T-cell (primary cell): Measurements from ENCODE around the gene SRRT. TPM values are rescaled to one million over a fixed set of nuclear protein-coding genes. Genes with fewer than 3 reads are reported as not detected.

ENCODE experiments used
- ATAC-seq, 4 experiments: fragments of 200-7000 bp in 3 of 4; fragments of 150-1000 bp in 1 of 4; cut with Tn5 transposase; replicated peaks in 1 of 4; 1 replicate in 3 of 4; 2 replicates in 1 of 4; pipeline ENCODE4 v1.10.0; 2021; ENCODE audit warnings: moderate library complexity in 3 of 4, mild to moderate bottlenecking in 2 of 4, moderate number of reproducible peaks in 1 of 4
- CTCF ChIA-PET, 2 donors: fragments of 300-600 bp; sonication (Branson Sonifier 250); formaldehyde crosslinking; loops; one replicate each; lab custom pipeline; 2022; ENCODE audit warnings: antibody characterized with exemption in 2 of 2; lab: Charles Lee
- POLR2A ChIA-PET, 2 donors: fragments of 300-600 bp; sonication (Branson Sonifier 250); formaldehyde crosslinking; loops; one replicate each; lab custom pipeline; 2022; ENCODE audit warnings: antibody characterized with exemption in 2 of 2; lab: Charles Lee
- DNase-seq, 35 experiments: peaks; one replicate each; pipeline versions ENCODE4 v3.0.0 to v3.0.0-alpha.2; 2013 to 2023
- H3K27ac ChIP-seq: one replicate; pipeline ENCODE4 v1.5.1; 2013; ENCODE audit warnings: low read length
- H3K27me3 ChIP-seq, 2 experiments: replicated peaks in 1 of 2; 1 replicate in 1 of 2; 2 replicates in 1 of 2; pipeline versions ENCODE4 v1.6.1 to v1.7.0; 2013; ENCODE audit warnings: low read length in 1 of 2, mixed read lengths in 1 of 2; ENCODE audit not compliant: control insufficient read depth in 2 of 2, insufficient read depth in 2 of 2; ENCODE audit errors: extremely low read depth in 1 of 2
- H3K36me3 ChIP-seq, 2 donors: 1 replicate in 1 of 2; 2 replicates in 1 of 2; pipeline versions ENCODE4 v1.6.1 to v1.7.0; 2013; ENCODE audit warnings: low read length in 1 of 2; ENCODE audit not compliant: control insufficient read depth in 2 of 2, insufficient read depth in 1 of 2; ENCODE audit errors: extremely low read depth in 1 of 2
- H3K4me1 ChIP-seq, 2 experiments: 1 replicate in 1 of 2; 2 replicates in 1 of 2; pipeline versions ENCODE4 v1.6.1 to v1.7.0; 2013; ENCODE audit warnings: low read length in 2 of 2, mixed read lengths in 1 of 2; ENCODE audit not compliant: insufficient read depth in 2 of 2, control insufficient read depth in 1 of 2; ENCODE audit errors: extremely low read depth in 1 of 2
- H3K4me3 ChIP-seq, 2 donors: 1 replicate in 1 of 2; 2 replicates in 1 of 2; pipeline versions ENCODE4 v1.5.1 to v1.7.0; 2013; ENCODE audit warnings: mild to moderate bottlenecking in 2 of 2, low read length in 1 of 2, moderate library complexity in 1 of 2; ENCODE audit not compliant: control insufficient read depth in 1 of 2; ENCODE audit errors: extremely low read depth in 1 of 2
- H3K9me3 ChIP-seq: 2 replicates; pipeline ENCODE4 v1.7.0; 2013
- H3K27ac Mint-ChIP-seq, 2 donors: one replicate each; pipeline ENCODE4 v1.8.0; 2020 to 2021; ENCODE audit warnings: mild to moderate bottlenecking in 2 of 2, mixed read lengths in 2 of 2
- H3K27me3 Mint-ChIP-seq, 2 donors: one replicate each; pipeline ENCODE4 v1.8.0; 2021 to 2022; ENCODE audit warnings: mixed read lengths in 2 of 2
- H3K36me3 Mint-ChIP-seq: one replicate; pipeline ENCODE4 v1.8.0; 2021; ENCODE audit warnings: mixed read lengths
- H3K4me1 Mint-ChIP-seq, 3 donors: one replicate each; pipeline ENCODE4 v1.8.0; 2020 to 2022; ENCODE audit warnings: mixed read lengths in 3 of 3, mild to moderate bottlenecking in 1 of 3
- H3K4me3 Mint-ChIP-seq, 3 donors: one replicate each; pipeline ENCODE4 v1.8.0; 2020 to 2022; ENCODE audit warnings: mild to moderate bottlenecking in 3 of 3, mixed read lengths in 3 of 3, moderate library complexity in 3 of 3
- H3K9me3 Mint-ChIP-seq, 3 donors: one replicate each; pipeline ENCODE4 v1.8.0; 2020 to 2022; ENCODE audit warnings: mixed read lengths in 3 of 3
- WGBS: methylation state at CpG from one replicate; pipeline ENCODE4 v1.1.5; 2013; ENCODE audit warnings: missing lambda C conversion rate; ENCODE audit not compliant: insufficient coverage; 5-methylcytosine and 5-hydroxymethylcytosine counted together
- total RNA-seq, 35 experiments: library from RNA in 6 of 35; stranded (reverse) in 6 of 35; fragments of 120-200 nt in 1 of 35; gene quantifications; one replicate each; pipeline versions ENCODE4 v1.2.1 to v1.2.4 and lab custom pipeline; 2013 to 2026

The SRRT gene
- total RNA-seq, 5 donors from 2014 or later (not counting 1 experiment from before 2014, with no cell fraction given): 224 to 308 (median 243) TPM

DNA sequence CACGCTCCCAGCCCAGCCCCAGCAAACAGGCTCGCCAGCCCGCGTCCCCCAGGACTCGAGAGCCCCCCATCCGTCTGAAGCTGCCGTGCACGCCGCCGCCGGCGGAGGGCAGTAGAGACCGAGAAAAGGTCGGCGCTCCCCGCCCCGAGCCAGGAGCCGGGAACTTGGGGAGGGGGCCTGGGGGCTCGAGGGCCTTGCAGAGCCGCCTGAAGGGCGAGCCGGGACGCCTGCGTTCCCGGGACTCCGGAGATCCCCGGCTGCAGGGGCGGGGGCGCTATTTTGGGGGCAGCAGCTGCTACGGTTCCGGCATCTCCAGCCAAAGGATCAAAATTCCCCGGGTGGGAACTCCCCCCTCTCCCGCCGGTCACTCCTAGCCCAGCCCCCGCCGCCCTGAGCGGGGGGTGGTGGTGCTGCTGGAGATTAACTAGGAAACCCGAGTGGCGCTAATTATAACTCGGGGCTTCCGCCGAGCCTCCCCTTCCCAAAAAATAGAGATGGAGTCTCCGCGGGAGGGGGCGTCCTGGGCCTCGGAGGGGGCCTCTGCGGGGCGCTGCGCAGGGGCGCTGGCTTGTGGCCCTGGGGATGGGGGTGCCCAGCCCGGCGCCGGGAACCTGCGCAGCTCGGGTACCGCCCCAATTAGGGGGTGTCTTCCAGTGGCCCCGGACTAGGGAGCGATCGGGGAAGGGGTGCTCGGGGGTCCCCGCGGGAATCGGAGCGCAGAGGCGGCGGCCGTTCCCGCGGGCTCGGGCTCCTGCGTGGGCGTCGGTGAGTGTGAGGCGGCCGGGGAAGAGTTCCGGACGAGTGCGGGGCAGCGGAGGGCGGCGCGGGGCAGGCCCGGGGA is 20.2 kb downstream of the SRRT start:
- Histone ChIP-seq H3K36me3 (no peaks in the 10 kb centered on the region), H3K4me3 (peak overlapping the region; percentile 53 to 66), H3K27ac (no peak overlapping the region), H3K4me1 (peaks cover 4 to 37% of the 10 kb centered on the region in 2 experiments), H3K9me3 (no peaks in the 10 kb centered on the region), H3K27me3 (peaks cover 3 to 90% of the 10 kb centered on the region in 2 experiments)
- DNase-seq (peak in 24 of 35 experiments; percentile 23 to 68 (median 46)), ATAC-seq (peak; percentile 24 to 31 (median 26))
- ChIA-PET CTCF (interaction anchor here in 1 of 2 donors (0.7 kb wide), 1 partner anchor 18 kb away, joined by 3 read pairs; no protein-coding TSS in a partner anchor), POLR2A (no interaction called here)
- H3K27me3 Mint-ChIP-seq: peaks cover 31 to 55% of the 10 kb centered on the region in 2 donors
- H3K36me3 Mint-ChIP-seq: no peaks in the 10 kb centered on the region
- peaks cover 10 to 27% (median 15%) of the 10 kb centered on the region in 3 donors for H3K4me1 Mint-ChIP-seq
- H3K27ac Mint-ChIP-seq: no peak overlapping the region
- WGBS: under 1% methylated on average over 52 of the region's 83 CpGs
- H3K4me3 Mint-ChIP-seq: peak overlapping the region in 2 of 3 donors; percentile 17 to 77
- no peaks in the 10 kb centered on the region for H3K9me3 Mint-ChIP-seq

DNA sequence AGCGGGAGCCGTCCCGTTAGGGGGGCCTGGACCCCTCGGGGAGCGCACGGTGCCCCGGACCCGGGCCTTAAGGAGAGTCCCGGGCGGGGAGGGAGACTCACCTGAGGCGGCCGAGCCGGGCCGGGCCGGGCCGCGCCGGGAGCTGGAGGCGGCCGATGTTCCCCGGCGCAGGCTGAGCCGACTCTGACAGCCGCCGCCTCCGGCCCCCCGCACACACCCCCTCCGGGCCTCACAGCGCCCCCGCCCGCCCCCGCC is 20.7 kb downstream of the SRRT start, which contains the start of gene ACHE:
Gene ACHE, minus strand, starts transcription at position 188 of the 255 bp plus-strand sequence. CDS start 1,656 bp downstream, outside the sequence.
- peak within 1 kb of the TSS; percentile 53 to 66 for H3K4me3 ChIP-seq
- ATAC-seq (peak; percentile 7 to 28 (median 21)), DNase-seq (no peak)
- Mint-ChIP-seq H3K36me3 (no peaks in the 10 kb centered on the region), H3K9me3 (no peaks in the 10 kb centered on the region), H3K27me3 (peaks cover 30 to 57% of the 10 kb centered on the region in 2 donors), H3K4me1 (peaks cover 9 to 21% (median 10%) of the 10 kb centered on the region in 3 donors), H3K4me3 (peak within 1 kb of the TSS; percentile 77 to 79 (median 78)), H3K27ac (peak within 1 kb of the TSS; percentile 31 to 55)
- POLR2A ChIA-PET: no interaction called here
- no peak within 1 kb of the TSS for H3K27ac ChIP-seq
- no peaks in the 10 kb centered on the region for H3K9me3 ChIP-seq
- H3K36me3 ChIP-seq: no peaks in the 10 kb centered on the region
- peaks cover 4 to 31% of the 10 kb centered on the region in 2 experiments for H3K4me1 ChIP-seq
- 1% methylated on average over 10 of the region's 32 CpGs for WGBS
- CTCF ChIA-PET: no interaction called here
- H3K27me3 ChIP-seq: peaks cover 3 to 89% of the 10 kb centered on the region in 2 experiments

DNA sequence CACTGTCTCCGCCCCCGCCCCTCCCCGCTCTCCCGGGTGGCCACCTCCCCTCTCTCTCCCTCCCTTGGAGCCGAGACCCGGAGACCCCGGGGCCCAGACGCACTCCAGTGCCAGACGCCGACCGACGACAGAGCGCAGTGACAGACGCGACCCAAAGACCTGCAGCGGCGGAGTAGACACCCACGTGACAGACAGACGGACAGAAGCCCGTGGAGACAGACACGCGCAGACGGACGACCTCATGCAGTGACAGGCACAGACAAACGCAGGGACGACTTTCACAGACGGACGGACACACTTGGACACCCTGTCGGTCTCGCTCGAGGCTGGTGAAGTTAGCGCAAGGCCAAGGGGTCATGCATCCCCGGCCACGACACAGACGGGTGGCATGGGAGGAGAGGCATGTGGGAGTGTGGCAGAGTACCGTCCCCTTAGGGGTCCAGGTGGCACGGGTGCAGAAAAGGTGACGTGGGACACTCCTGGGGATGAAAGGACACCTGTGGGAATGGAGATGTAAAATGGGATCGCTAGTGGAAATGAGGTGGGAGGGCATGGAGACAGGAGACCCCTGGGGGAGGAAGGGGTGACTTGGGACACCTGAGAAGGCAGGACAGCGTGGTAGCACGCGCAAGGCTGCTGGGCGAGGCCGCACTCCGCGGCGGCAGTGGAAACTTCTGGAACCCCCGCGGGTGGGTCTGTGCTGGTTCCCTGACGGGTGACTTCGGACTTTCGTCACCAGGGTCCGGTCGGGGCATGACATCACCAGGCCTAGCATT is 21.2 kb downstream of the SRRT start:
- Mint-ChIP-seq H3K27ac (peak overlapping the region; percentile 31 to 55), H3K27me3 (peaks cover 33 to 61% of the 10 kb centered on the region in 2 donors), H3K9me3 (no peaks in the 10 kb centered on the region), H3K36me3 (no peaks in the 10 kb centered on the region), H3K4me1 (peaks cover 6 to 20% (median 10%) of the 10 kb centered on the region in 3 donors), H3K4me3 (peak overlapping the region; percentile 77 to 79 (median 78))
- peak in 5 of 35 experiments; percentile 31 to 58 (median 48) for DNase-seq
- Histone ChIP-seq H3K4me3 (peak overlapping the region; percentile 24 to 61), H3K27me3 (peaks cover 3 to 89% of the 10 kb centered on the region in 2 experiments), H3K36me3 (no peaks in the 10 kb centered on the region), H3K9me3 (no peaks in the 10 kb centered on the region), H3K4me1 (peaks cover 4 to 26% of the 10 kb centered on the region in 2 experiments), H3K27ac (no peak overlapping the region)
- peak in 3 of 4 experiments; percentile 13 to 34 (median 22) for ATAC-seq
- CTCF ChIA-PET: no interaction called here
- POLR2A ChIA-PET: no interaction called here
- 10% methylated on average over 48 of the region's 54 CpGs for WGBS

DNA sequence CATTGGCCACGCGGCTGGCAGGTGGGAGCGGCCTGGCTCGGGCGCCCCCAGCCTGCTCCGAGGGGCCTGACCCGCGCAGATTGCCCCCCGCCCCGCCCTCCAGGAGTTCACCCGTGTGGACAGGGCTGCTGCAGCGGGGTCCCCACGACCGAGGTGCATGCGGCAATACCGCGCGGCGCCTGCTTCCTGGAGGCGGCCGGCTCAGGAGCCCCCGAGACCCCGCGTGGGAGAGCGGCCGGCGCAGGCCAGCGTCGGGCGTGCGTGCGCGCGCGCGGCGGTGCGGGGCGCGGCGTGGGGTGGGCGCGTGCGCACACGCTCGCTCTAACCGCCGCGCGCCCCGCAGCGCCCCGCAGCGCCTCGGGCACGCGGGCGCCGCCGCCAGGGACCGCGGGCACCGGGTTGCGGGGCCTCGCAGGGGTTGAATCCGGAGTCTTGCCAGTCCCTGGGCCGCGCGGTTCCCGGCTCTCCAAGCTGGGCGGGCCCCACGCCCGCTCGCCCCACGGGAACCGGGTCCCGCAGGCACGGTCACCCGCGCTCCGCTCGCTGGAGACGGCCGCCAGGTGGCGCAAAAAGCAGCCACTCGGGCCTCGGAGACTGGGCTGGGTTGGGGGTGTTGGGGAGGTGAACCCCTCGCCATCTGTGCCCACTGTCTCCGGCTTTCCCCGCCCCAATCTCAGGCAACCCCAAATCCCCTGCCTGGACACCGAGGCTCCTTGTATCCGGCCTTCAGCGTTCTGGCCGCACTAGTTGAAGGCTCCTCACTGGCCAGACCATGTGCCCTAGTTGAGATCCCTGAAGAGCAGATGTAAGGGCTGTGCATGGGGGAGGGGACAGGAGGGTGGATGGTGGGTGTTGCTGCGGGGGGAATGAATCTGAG is 22.1 kb downstream of the SRRT start:
- ATAC-seq: peak; percentile 56 to 67 (median 65)
- no peak overlapping the region for H3K27ac Mint-ChIP-seq
- no peak overlapping the region for H3K27ac ChIP-seq
- H3K9me3 ChIP-seq: no peaks in the 10 kb centered on the region
- H3K4me3 ChIP-seq: peak overlapping the region in 1 of 2 donors; percentile 61
- CTCF ChIA-PET: interaction anchor here in 1 of 2 donors (1.3 kb wide), 1 partner anchor 161 kb away, joined by 6 read pairs; no protein-coding TSS in a partner anchor
- H3K4me1 Mint-ChIP-seq: peaks cover 6 to 15% (median 7%) of the 10 kb centered on the region in 3 donors
- POLR2A ChIA-PET: no interaction called here
- WGBS: 1% methylated on average over 77 of the region's 95 CpGs
- no peaks in the 10 kb centered on the region for H3K9me3 Mint-ChIP-seq
- H3K4me3 Mint-ChIP-seq: peak overlapping the region; percentile 36 to 78 (median 77)
- peak in 22 of 35 experiments; percentile 21 to 76 (median 55) for DNase-seq
- no peaks in the 10 kb centered on the region for H3K36me3 Mint-ChIP-seq
- H3K36me3 ChIP-seq: no peaks in the 10 kb centered on the region
- peaks cover 4 to 24% of the 10 kb centered on the region in 2 experiments for H3K4me1 ChIP-seq
- peaks cover 30 to 54% of the 10 kb centered on the region in 2 donors for H3K27me3 Mint-ChIP-seq
- H3K27me3 ChIP-seq: peaks cover 3 to 84% of the 10 kb centered on the region in 2 experiments

DNA sequence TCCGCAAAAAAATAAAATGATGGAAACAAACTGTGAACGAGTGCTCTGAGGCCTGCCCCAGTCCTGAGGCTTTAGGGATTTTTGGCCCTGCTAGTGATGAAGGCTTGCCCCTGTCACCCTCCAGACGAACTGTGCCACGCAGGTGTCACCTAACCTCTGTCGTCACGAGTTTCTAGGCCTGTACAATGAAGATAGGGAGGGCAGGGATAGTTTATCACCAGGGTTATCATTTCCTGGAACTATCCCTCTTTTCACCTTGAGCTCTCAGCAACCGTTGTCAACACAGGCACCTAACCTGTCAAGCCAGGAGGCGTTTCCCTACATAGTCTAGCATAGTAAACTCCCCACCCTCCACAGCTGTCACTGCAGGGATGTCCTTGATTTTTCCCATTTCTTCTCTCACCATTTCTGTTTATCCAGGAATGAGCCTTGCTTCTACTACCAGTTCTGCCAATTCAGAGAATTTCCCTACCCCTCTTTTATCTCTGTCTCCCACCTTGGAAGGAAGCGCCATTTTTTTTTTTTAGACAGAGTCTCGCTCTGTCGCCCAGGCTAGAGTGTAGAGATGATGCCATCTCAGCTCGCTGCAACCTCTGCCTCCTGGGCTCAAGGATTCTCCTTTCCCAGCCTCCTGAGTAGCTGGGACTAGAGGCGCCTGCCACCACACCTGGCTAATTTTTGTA is 23.0 kb downstream of the SRRT start:
- no peaks in the 10 kb centered on the region for H3K36me3 Mint-ChIP-seq
- ATAC-seq (no peak), DNase-seq (no peak)
- H3K4me1 Mint-ChIP-seq: peaks cover 6 to 15% (median 7%) of the 10 kb centered on the region in 3 donors
- WGBS: 77% methylated on average over 4 of the region's 13 CpGs
- Histone ChIP-seq H3K9me3 (no peaks in the 10 kb centered on the region), H3K27ac (no peak overlapping the region), H3K27me3 (peaks cover 3 to 82% of the 10 kb centered on the region in 2 experiments), H3K4me3 (no peak overlapping the region), H3K4me1 (peaks cover 4 to 24% of the 10 kb centered on the region in 2 experiments), H3K36me3 (no peaks in the 10 kb centered on the region)
- no peaks in the 10 kb centered on the region for H3K9me3 Mint-ChIP-seq
- POLR2A ChIA-PET: interaction anchor here in 1 of 2 donors (0.5 kb wide), 1 partner anchor 234 kb away, joined by 8 read pairs; no protein-coding TSS in a partner anchor
- peaks cover 25 to 46% of the 10 kb centered on the region in 2 donors for H3K27me3 Mint-ChIP-seq
- peak overlapping the region; percentile 36 to 69 (median 66) for H3K4me3 Mint-ChIP-seq
- CTCF ChIA-PET: interaction anchor here (0.7 to 1.3 kb wide), 2 partner anchors 160 to 656 kb away, joined by 4 to 6 read pairs; no protein-coding TSS in a partner anchor
- no peak overlapping the region for H3K27ac Mint-ChIP-seq
